K562 (cell line): Measurements from ENCODE around the gene OR11L1. TPM values are rescaled to one million over a fixed set of nuclear protein-coding genes. Genes with fewer than 3 reads are reported as not detected.
A peak's percentile ranks its signal among the peaks of the same experiment; 100 is the strongest.

Experiments used
- CEBPG ChIP-seq, 3 experiments: fragments of 200-800 bp in 1 of 3; sonication (Bioruptor generic) in 1 of 3; sonication (generic) in 1 of 3; formaldehyde crosslinking in 1 of 3; IDR thresholded peaks in 2 of 3; conservative IDR thresholded peaks in 1 of 3; 2 replicates each; pipeline versions ENCODE4 v1.6.1 to v1.8.0; 2016 to 2022; ENCODE audit warnings: missing compliant biosample characterization in 2 of 3, missing genetic modification characterization in 2 of 3, mild to moderate bottlenecking in 1 of 3, missing genetic modification reagents in 1 of 3
- CXXC5 ChIP-seq: fragments of 250-450 bp; sonication (Bioruptor Pico); IDR thresholded peaks from 2 replicates; pipeline ENCODE4 v1.8.0; 2022; ENCODE audit warnings: inconsistent platforms, mild to moderate bottlenecking, moderate library complexity
- DPF2 ChIP-seq: fragments of 450-650 bp; IDR thresholded peaks from 2 replicates; pipeline ENCODE4 v1.6.1; 2016
- GABPB1 ChIP-seq: sonication (generic); formaldehyde crosslinking; IDR thresholded peaks from 2 replicates; pipeline ENCODE4 v1.8.0; 2022; ENCODE audit warnings: mild to moderate bottlenecking, missing genetic modification reagents
- KAT7 ChIP-seq: sonication (generic); formaldehyde crosslinking; IDR thresholded peaks from 2 replicates; pipeline ENCODE4 v1.8.0; 2022; ENCODE audit warnings: missing genetic modification reagents, mild to moderate bottlenecking, borderline replicate concordance
- KHSRP ChIP-seq: fragments of 450-650 bp; IDR thresholded peaks from 2 replicates; pipeline ENCODE4 v1.6.1; 2017
- KLF16 ChIP-seq: IDR thresholded peaks from 2 replicates; pipeline ENCODE4 v1.6.1; 2016; ENCODE audit warnings: antibody characterized with exemption
- MAZ ChIP-seq, 2 experiments: fragments of 450-650 bp in 1 of 2; sonication (generic) in 1 of 2; formaldehyde crosslinking; IDR thresholded peaks in 1 of 2; conservative IDR thresholded peaks in 1 of 2; 2 replicates each; pipeline versions ENCODE4 v1.4.0 to v1.5.0; 2020; ENCODE audit warnings: mild to moderate bottlenecking in 1 of 2, missing genetic modification reagents in 1 of 2
- MCM2 ChIP-seq: fragments of 450-650 bp; IDR thresholded peaks from 2 replicates; pipeline ENCODE4 v1.6.1; 2017; ENCODE audit warnings: low read depth, mild to moderate bottlenecking
- MCM3 ChIP-seq: fragments of 450-650 bp; IDR thresholded peaks from 2 replicates; pipeline ENCODE4 v1.6.1; 2016
- NR3C1 ChIP-seq: sonication (generic); formaldehyde crosslinking; IDR thresholded peaks from 2 replicates; pipeline ENCODE4 v1.8.1; 2022; ENCODE audit warnings: missing genetic modification reagents
- PHF21A ChIP-seq: fragments of 450-650 bp; IDR thresholded peaks from 2 replicates; pipeline ENCODE4 v1.6.1; 2017; ENCODE audit warnings: low read depth, borderline replicate concordance
- PTBP1 ChIP-seq: fragments of 200-400 bp; formaldehyde crosslinking; IDR thresholded peaks from 2 replicates; pipeline ENCODE4 v1.6.1; 2017; ENCODE audit warnings: low read depth, low read length
- RBM22 ChIP-seq: fragments of 200-400 bp; formaldehyde crosslinking; IDR thresholded peaks from 2 replicates; pipeline ENCODE4 v1.6.1; 2018; ENCODE audit warnings: low read length, low read depth; ENCODE audit not compliant: poor library complexity, severe bottlenecking
- TSC22D4 ChIP-seq: fragments of 450-650 bp; IDR thresholded peaks from 2 replicates; pipeline ENCODE4 v1.6.1; 2016; ENCODE audit warnings: missing genetic modification characterization, missing biosample characterization, control low read depth
- XRCC5 ChIP-seq: fragments of 200-400 bp; formaldehyde crosslinking; IDR thresholded peaks from 2 replicates; pipeline ENCODE4 v1.6.1; 2017; ENCODE audit warnings: low read depth, mild to moderate bottlenecking, low read length
- ZNF146 ChIP-seq: IDR thresholded peaks from one replicate; pipeline ENCODE4 v1.6.1; 2018; ENCODE audit warnings: missing compliant biosample characterization; ENCODE audit not compliant: unreplicated experiment
- ZNF431 ChIP-seq: sonication (generic); formaldehyde crosslinking; IDR thresholded peaks from 2 replicates; pipeline ENCODE4 v1.8.0; 2022; ENCODE audit warnings: mild to moderate bottlenecking, missing genetic modification reagents
- ZNF444 ChIP-seq: fragments of 250-450 bp; sonication (Bioruptor Pico); IDR thresholded peaks from 2 replicates; pipeline ENCODE4 v1.4.0; 2020; ENCODE audit warnings: mild to moderate bottlenecking, moderate library complexity
- ZNF764 ChIP-seq: fragments of 250-450 bp; sonication (Bioruptor Pico); IDR thresholded peaks from 2 replicates; pipeline ENCODE4 v1.4.0; 2020; ENCODE audit warnings: low read depth, mild to moderate bottlenecking, moderate library complexity
- polyA plus RNA-seq, 8 experiments: library from polyadenylated mRNA; depleted of rRNA in 4 of 8; stranded (reverse) in 5 of 8; unstranded in 3 of 8; fragments of >200 nt; fragmentation: Nextera tagmentation in 2 of 8; fragmentation: Illumina TruSeq in 1 of 8; extraction: Ambion mirVana in 2 of 8; extraction: Trizol in 1 of 8; gene quantifications; 2 replicates each; pipeline versions ENCODE4 v1.2.1 to v1.2.3, GENCODE V29; 2011 to 2014; ENCODE audit warnings: inconsistent platforms in 1 of 8, missing spikeins in 1 of 8
- total RNA-seq, 7 experiments: library from RNA; depleted of rRNA in 6 of 7; stranded (reverse); fragments of >200 nt in 6 of 7; fragmentation: Illumina TruSeq in 2 of 7; extraction: Trizol in 2 of 7; gene quantifications; 2 replicates each; pipeline versions ENCODE4 v1.2.1 to v1.2.3, GENCODE V29; 2011 to 2021; ENCODE audit warnings: low replicate concordance in 1 of 7
- TF ChIP-seq, protein P1 (sequence below): fragments of 250-450 bp; sonication (Bioruptor Pico); IDR thresholded peaks from 2 replicates; pipeline ENCODE4 v1.8.0; 2022; ENCODE audit warnings: inconsistent platforms, mild to moderate bottlenecking, moderate library complexity, borderline replicate concordance
- TF ChIP-seq, protein P2 (sequence below): fragments of 250-450 bp; sonication (Bioruptor Pico); IDR thresholded peaks from 2 replicates; pipeline ENCODE4 v1.8.0; 2022; ENCODE audit warnings: inconsistent platforms
- TF ChIP-seq, protein P3 (sequence below): fragments of 250-450 bp; sonication (Bioruptor Pico); IDR thresholded peaks from 2 replicates; pipeline ENCODE4 v1.8.0; 2022; ENCODE audit warnings: moderate library complexity, mild to moderate bottlenecking, inconsistent platforms
- TF ChIP-seq, protein P4 (sequence below): sonication (generic); formaldehyde crosslinking; IDR thresholded peaks from 2 replicates; pipeline ENCODE4 v1.8.0; 2022; ENCODE audit warnings: mild to moderate bottlenecking, low read depth, missing genetic modification reagents

Gene OR11L1
- total and polyA plus RNA-seq, 9 of the 15 experiments (the other 6 are each of a cell fraction or from before 2014, with no cell fraction given), result not detected

DNA sequence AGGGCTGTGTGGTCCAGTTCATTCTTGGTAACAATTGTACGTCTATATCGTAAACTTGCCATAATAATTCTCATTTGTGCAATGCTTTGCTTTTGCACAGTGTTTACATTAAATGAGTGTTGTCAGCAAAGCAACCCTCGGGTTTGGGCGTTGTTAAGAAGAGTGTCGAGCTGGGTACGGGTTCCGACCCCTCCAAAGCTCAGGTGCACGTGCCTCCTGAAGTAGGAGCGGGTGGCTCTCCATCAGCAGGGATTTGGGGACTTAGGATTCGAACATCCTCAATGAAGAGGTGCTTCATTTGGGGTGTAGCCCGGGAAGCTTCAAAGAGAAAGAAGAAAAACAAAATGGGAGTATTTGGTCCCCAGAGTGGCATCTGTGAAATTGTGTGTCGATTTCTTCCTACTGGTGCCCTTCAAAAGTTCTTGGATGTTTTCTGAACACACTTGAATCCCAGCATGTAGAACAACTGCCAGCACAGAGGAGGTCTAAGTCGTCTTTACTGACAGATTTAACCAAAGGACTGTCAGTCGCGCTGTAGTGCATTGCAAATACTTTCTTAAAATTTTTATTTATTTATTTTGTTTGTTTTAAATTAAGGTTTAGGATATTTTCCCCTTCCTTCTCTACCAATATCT, 16.4 kb upstream of the OR11L1 start (continued):
- TF ChIP-seq, protein P1, sequence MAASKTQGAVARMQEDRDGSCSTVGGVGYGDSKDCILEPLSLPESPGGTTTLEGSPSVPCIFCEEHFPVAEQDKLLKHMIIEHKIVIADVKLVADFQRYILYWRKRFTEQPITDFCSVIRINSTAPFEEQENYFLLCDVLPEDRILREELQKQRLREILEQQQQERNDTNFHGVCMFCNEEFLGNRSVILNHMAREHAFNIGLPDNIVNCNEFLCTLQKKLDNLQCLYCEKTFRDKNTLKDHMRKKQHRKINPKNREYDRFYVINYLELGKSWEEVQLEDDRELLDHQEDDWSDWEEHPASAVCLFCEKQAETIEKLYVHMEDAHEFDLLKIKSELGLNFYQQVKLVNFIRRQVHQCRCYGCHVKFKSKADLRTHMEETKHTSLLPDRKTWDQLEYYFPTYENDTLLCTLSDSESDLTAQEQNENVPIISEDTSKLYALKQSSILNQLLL, result no peak
- TF ChIP-seq, protein P2, sequence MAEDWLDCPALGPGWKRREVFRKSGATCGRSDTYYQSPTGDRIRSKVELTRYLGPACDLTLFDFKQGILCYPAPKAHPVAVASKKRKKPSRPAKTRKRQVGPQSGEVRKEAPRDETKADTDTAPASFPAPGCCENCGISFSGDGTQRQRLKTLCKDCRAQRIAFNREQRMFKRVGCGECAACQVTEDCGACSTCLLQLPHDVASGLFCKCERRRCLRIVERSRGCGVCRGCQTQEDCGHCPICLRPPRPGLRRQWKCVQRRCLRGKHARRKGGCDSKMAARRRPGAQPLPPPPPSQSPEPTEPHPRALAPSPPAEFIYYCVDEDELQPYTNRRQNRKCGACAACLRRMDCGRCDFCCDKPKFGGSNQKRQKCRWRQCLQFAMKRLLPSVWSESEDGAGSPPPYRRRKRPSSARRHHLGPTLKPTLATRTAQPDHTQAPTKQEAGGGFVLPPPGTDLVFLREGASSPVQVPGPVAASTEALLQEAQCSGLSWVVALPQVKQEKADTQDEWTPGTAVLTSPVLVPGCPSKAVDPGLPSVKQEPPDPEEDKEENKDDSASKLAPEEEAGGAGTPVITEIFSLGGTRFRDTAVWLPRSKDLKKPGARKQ (CRISPR knock-in tag), result no peak
- TF ChIP-seq TSC22D4 (no peak), ZNF146 (no peak), GABPB1 (no peak; the same call in 1 of the 2 replicates), RBM22 (no peak), MCM2 (no peak), ZNF764 (CRISPR knock-in tag) (no peak), NR3C1 (CRISPR knock-in tag) (no peak), DPF2 (peak; percentile 29; the same call in 1 of the 2 replicates), CXXC5 (CRISPR knock-in tag) (no peak), XRCC5 (peak; percentile 23; the same call in 1 of the 2 replicates), PTBP1 (no peak), CEBPG (CRISPR knock-in tag; IDR thresholded peaks at IDR 0.05) (0 out of 2 replicates have a peak, but pooled peaks have one; percentile 5), CEBPG (tag; conservative IDR thresholded peaks at IDR 0.05 in 1 of 2, IDR thresholded peaks at IDR 0.05 in 1 of 2) (no peak), PHF21A (no peak), KAT7 (CRISPR knock-in tag) (0 out of 2 replicates have a peak, but pooled peaks have one; percentile 65), ZNF431 (CRISPR knock-in tag) (no peak), MCM3 (no peak), ZNF444 (no peak), KLF16 (no peak), KHSRP (no peak), MAZ (CRISPR knock-in tag; conservative IDR thresholded peaks at IDR 0.05 in 1 of 2, IDR thresholded peaks at IDR 0.05 in 1 of 2) (no peak)
- TF ChIP-seq, protein P3, sequence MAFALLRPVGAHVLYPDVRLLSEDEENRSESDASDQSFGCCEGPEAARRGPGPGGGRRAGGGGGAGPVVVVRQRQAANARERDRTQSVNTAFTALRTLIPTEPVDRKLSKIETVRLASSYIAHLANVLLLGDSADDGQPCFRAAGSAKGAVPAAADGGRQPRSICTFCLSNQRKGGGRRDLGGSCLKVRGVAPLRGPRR (CRISPR knock-in tag), result no peak
- TF ChIP-seq, protein P4, sequence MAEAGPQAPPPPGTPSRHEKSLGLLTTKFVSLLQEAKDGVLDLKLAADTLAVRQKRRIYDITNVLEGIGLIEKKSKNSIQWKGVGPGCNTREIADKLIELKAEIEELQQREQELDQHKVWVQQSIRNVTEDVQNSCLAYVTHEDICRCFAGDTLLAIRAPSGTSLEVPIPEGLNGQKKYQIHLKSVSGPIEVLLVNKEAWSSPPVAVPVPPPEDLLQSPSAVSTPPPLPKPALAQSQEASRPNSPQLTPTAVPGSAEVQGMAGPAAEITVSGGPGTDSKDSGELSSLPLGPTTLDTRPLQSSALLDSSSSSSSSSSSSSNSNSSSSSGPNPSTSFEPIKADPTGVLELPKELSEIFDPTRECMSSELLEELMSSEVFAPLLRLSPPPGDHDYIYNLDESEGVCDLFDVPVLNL (CRISPR knock-in tag), result no peak
